Spleen (tissue), 11 donors: ENCODE data around the gene ALDH1B1. TPM values are rescaled to one million over a fixed set of nuclear protein-coding genes. Genes with fewer than 3 reads are reported as not detected.

Experiments used
- DNase-seq: peaks from one replicate; pipeline ENCODE4 v3.0.0-alpha.2; 2020
- H3K27ac ChIP-seq, 8 donors: fragments of 200-600 bp; sonication (generic) in 7 of 8; 1 replicate in 4 of 8; 2 replicates in 4 of 8; pipeline versions ENCODE4 v1.5.0 to v1.8.0; 2016 to 2021; ENCODE audit warnings: inconsistent platforms in 4 of 8, mild to moderate bottlenecking in 4 of 8, moderate library complexity in 1 of 8
- H3K27me3 ChIP-seq, 7 donors: fragments of 200-600 bp; sonication (generic) in 6 of 7; replicated peaks in 1 of 7; 1 replicate in 4 of 7; 2 replicates in 3 of 7; pipeline versions ENCODE4 v1.5.0 to v1.8.0; 2016 to 2021; ENCODE audit warnings: inconsistent platforms in 3 of 7, mild to moderate bottlenecking in 1 of 7
- H3K36me3 ChIP-seq, 6 donors: fragments of 200-600 bp; sonication (generic) in 5 of 6; 1 replicate in 4 of 6; 2 replicates in 2 of 6; pipeline versions ENCODE4 v1.5.0 to v1.8.0; 2016 to 2021; ENCODE audit warnings: inconsistent platforms in 2 of 6
- H3K4me1 ChIP-seq, 6 donors: fragments of 200-600 bp; sonication (generic) in 5 of 6; 1 replicate in 3 of 6; 2 replicates in 3 of 6; pipeline versions ENCODE4 v1.5.0 to v1.8.0; 2016 to 2021; ENCODE audit warnings: inconsistent platforms in 3 of 6
- H3K4me3 ChIP-seq, 8 donors: fragments of 200-600 bp; sonication (generic) in 7 of 8; 1 replicate in 4 of 8; 2 replicates in 4 of 8; pipeline versions ENCODE4 v1.5.0 to v1.8.0; 2016 to 2021; ENCODE audit warnings: inconsistent platforms in 4 of 8, mild to moderate bottlenecking in 4 of 8, moderate library complexity in 2 of 8
- H3K9me3 ChIP-seq, 8 donors: fragments of 200-600 bp; sonication (generic) in 7 of 8; 1 replicate in 4 of 8; 2 replicates in 4 of 8; pipeline versions ENCODE4 v1.5.0 to v1.8.0; 2016 to 2021; ENCODE audit warnings: inconsistent platforms in 4 of 8
- CTCF ChIP-seq, 11 experiments: fragments of 200-600 bp in 7 of 11; fragments of 450-650 bp in 4 of 11; sonication (generic) in 4 of 11; IDR thresholded peaks in 8 of 11; conservative IDR thresholded peaks in 3 of 11; 1 replicate in 7 of 11; 2 replicates in 4 of 11; pipeline versions ENCODE4 v1.4.0 to v1.8.0; 2016 to 2021; ENCODE audit warnings: antibody characterized with exemption in 11 of 11, inconsistent platforms in 4 of 11, mild to moderate bottlenecking in 1 of 11
- POLR2A ChIP-seq, 3 donors: fragments of 450-650 bp; IDR thresholded peaks; one replicate each; pipeline ENCODE4 v1.5.1; 2017; ENCODE audit warnings: antibody characterized with exemption in 3 of 3, mild to moderate bottlenecking in 1 of 3
- POLR2AphosphoS5 ChIP-seq, 3 donors: sonication (generic); formaldehyde crosslinking; IDR thresholded peaks; one replicate each; pipeline ENCODE4 v1.5.1; 2017; ENCODE audit warnings: antibody characterized with exemption in 3 of 3
- WGBS, 5 donors: extraction: QIAGEN DNeasy Blood & Tissue Kit in 3 of 5; methylation state at CpG; one replicate each; pipeline versions ENCODE4 v1.1.5 to v1.1.7; 2013 to 2018; 5-methylcytosine and 5-hydroxymethylcytosine counted together
- intact Hi-C: fragments of 100-400 bp; cut with DNase I; formaldehyde crosslinking; loops from one replicate; pipeline ENCODE4 v1.15.0; 2023; ENCODE audit warnings: low total_unique reads
- polyA plus RNA-seq, 3 donors: library from polyadenylated mRNA; stranded (reverse); fragments of 200-250 nt; gene quantifications; one replicate each; pipeline ENCODE4 v1.2.1, GENCODE V29; 2013
- total RNA-seq, 7 donors: library from RNA; depleted of rRNA in 3 of 7; stranded (reverse); fragments of >200 nt in 3 of 7; fragmentation: NEBNext Ultra II Directional in 4 of 7; extraction: Animal tissue kit (Norgen Biotek cat#: 25700) in 4 of 7; gene quantifications; one replicate each; pipeline versions ENCODE4 v1.1.0 to v1.2.1, GENCODE V29; 2016 to 2021
- donor health status: healthy with polysubstance abuse.
- donor health status: DM: no; HTN: no; CAD: no; lungs with moderate emphysema.
- donor health status: DM: no; HTN: no; CAD: no.
- donor health status: Bipolar disorder and iron deficiency.
- donor health status: healthy.
- donor health status: DM: no; HTN: no; CAD: no.
- donor health status: DM: yes; HTN: yes; CAD: no.

The ALDH1B1 gene
- total and polyA plus RNA-seq, 10 donors = 4.0 to 14.7 (median 8.3) TPM

- peaks cover 0 to 11% (median 2%) of the 10 kb centered on the region in 8 donors for H3K9me3 ChIP-seq
- H3K27ac ChIP-seq = no peak overlapping the region
- peaks cover 0 to 7% (median 0%) of the 10 kb centered on the region in 7 donors for H3K27me3 ChIP-seq
- 70 to 92% (median 78%) methylated on average over 6 of the region's 6 CpGs for WGBS, 5 donors
- H3K36me3 ChIP-seq = no peaks in the 10 kb centered on the region
- intact Hi-C loops = no loop called here
- no peak overlapping the region for H3K4me3 ChIP-seq
- no peak for DNase-seq
- no peaks in the 10 kb centered on the region for H3K4me1 ChIP-seq
- TF ChIP-seq POLR2AphosphoS5 (IDR thresholded peaks at IDR 0.05) (no peak), POLR2A (IDR thresholded peaks at IDR 0.05) (no peak), CTCF (IDR thresholded peaks at IDR 0.05 in 8 of 11, conservative IDR thresholded peaks at IDR 0.05 in 3 of 11) (no peak)
Observed at GRCh38 chr9:38380230-38380871, 12.2 kb upstream of the ALDH1B1 start.

- TF ChIP-seq CTCF (IDR thresholded peaks at IDR 0.05 in 8 of 11, conservative IDR thresholded peaks at IDR 0.05 in 3 of 11) = no peak
- no peak for TF ChIP-seq POLR2AphosphoS5 (IDR thresholded peaks at IDR 0.05)
- TF ChIP-seq POLR2A (IDR thresholded peaks at IDR 0.05) = no peak
- DNase-seq = no peak
- H3K9me3 ChIP-seq = peaks cover 0 to 16% (median 3%) of the 10 kb centered on the region in 8 donors
- H3K36me3 ChIP-seq = no peaks in the 10 kb centered on the region
- H3K4me3 ChIP-seq = no peak overlapping the region
- H3K27ac ChIP-seq = no peak overlapping the region
- WGBS, 5 donors = 69 to 82% (median 80%) methylated on average over 7 to 8 of the region's 8 CpGs
- intact Hi-C loops = no loop called here
- H3K4me1 ChIP-seq = no peaks in the 10 kb centered on the region
- peaks cover 0 to 7% (median 0%) of the 10 kb centered on the region in 7 donors for H3K27me3 ChIP-seq
Observed at GRCh38 chr9:38380872-38381534, 11.5 kb upstream of the ALDH1B1 start.

GRCh38 chr9:38382141-38382540, 10.4 kb upstream of the ALDH1B1 start:
- Histone ChIP-seq H3K27ac (no peak overlapping the region), H3K4me3 (no peak overlapping the region), H3K9me3 (peaks cover 0 to 16% (median 3%) of the 10 kb centered on the region in 8 donors), H3K36me3 (no peaks in the 10 kb centered on the region), H3K4me1 (no peaks in the 10 kb centered on the region), H3K27me3 (peaks cover 0 to 6% (median 0%) of the 10 kb centered on the region in 7 donors)
- 79 to 88% (median 81%) methylated on average over 7 to 8 of the region's 8 CpGs for WGBS, 5 donors
- no peak for DNase-seq
- intact Hi-C loops = no loop called here
- TF ChIP-seq POLR2AphosphoS5 (IDR thresholded peaks at IDR 0.05) (no peak), CTCF (IDR thresholded peaks at IDR 0.05 in 8 of 11, conservative IDR thresholded peaks at IDR 0.05 in 3 of 11) (no peak), POLR2A (IDR thresholded peaks at IDR 0.05) (no peak)
